H9 (cell line): ENCODE measurements around the gene MBNL1. TPM values are rescaled to one million over a fixed set of nuclear protein-coding genes. Genes with fewer than 3 reads are reported as not detected.

Experiments used
- DNase-seq: peaks from one replicate; pipeline ENCODE4 v3.0.0-alpha.2; 2017
- H2AFZ ChIP-seq: one replicate; pipeline ENCODE4 v1.6.1; 2013; ENCODE audit warnings: mild to moderate bottlenecking, low read length, control low read depth, moderate library complexity
- H2AK5ac ChIP-seq: 2 replicates; pipeline ENCODE4 v1.6.1; 2013; ENCODE audit warnings: low read length, control low read depth, mixed read lengths; ENCODE audit not compliant: insufficient read length
- H2BK120ac ChIP-seq: one replicate; pipeline ENCODE4 v1.6.1; 2013; ENCODE audit warnings: low read depth, mild to moderate bottlenecking, low read length, control low read depth, inconsistent platforms; ENCODE audit not compliant: poor library complexity, severe bottlenecking
- H2BK12ac ChIP-seq: 2 replicates; pipeline ENCODE4 v1.6.1; 2013; ENCODE audit warnings: low read length, control low read depth, mixed read lengths, low read depth; ENCODE audit not compliant: insufficient read length
- H2BK15ac ChIP-seq: 2 replicates; pipeline ENCODE4 v1.6.1; 2013; ENCODE audit warnings: low read depth, low read length, control low read depth
- H2BK20ac ChIP-seq: one replicate; pipeline ENCODE4 v1.6.1; 2013; ENCODE audit warnings: low read depth, mild to moderate bottlenecking, low read length, control low read depth, inconsistent platforms; ENCODE audit not compliant: poor library complexity, severe bottlenecking
- H2BK5ac ChIP-seq: 2 replicates; pipeline ENCODE4 v1.6.1; 2013; ENCODE audit warnings: low read length, control low read depth, mixed read lengths; ENCODE audit not compliant: insufficient read length
- H3K14ac ChIP-seq: 2 replicates; pipeline ENCODE4 v1.6.1; 2013; ENCODE audit warnings: low read length, control low read depth; ENCODE audit not compliant: insufficient read depth
- H3K18ac ChIP-seq: 2 replicates; pipeline ENCODE4 v1.6.1; 2013; ENCODE audit warnings: low read depth, mild to moderate bottlenecking, mixed read lengths, low read length, control low read depth; ENCODE audit not compliant: insufficient read length
- H3K23ac ChIP-seq: 2 replicates; pipeline ENCODE4 v1.6.1; 2013; ENCODE audit warnings: low read length, control low read depth, mixed read lengths, low read depth; ENCODE audit not compliant: insufficient read length
- H3K23me2 ChIP-seq: 2 replicates; pipeline ENCODE4 v1.6.1; 2013; ENCODE audit warnings: low read depth, mild to moderate bottlenecking, mixed read lengths, low read length, control low read depth; ENCODE audit not compliant: insufficient read length, poor library complexity, severe bottlenecking
- H3K27ac ChIP-seq: 2 replicates; pipeline ENCODE4 v1.5.1; 2013; ENCODE audit warnings: low read length, control low read depth, mixed read lengths, low read depth; ENCODE audit not compliant: insufficient read length
- H3K27me3 ChIP-seq: 2 replicates; pipeline ENCODE4 v1.6.1; 2013; ENCODE audit warnings: low read length, control low read depth, inconsistent platforms; ENCODE audit not compliant: insufficient read depth
- H3K4ac ChIP-seq: 2 replicates; pipeline ENCODE4 v1.6.1; 2013; ENCODE audit warnings: low read depth, mild to moderate bottlenecking, control low read depth, inconsistent platforms, low read length, moderate library complexity
- H3K4me1 ChIP-seq: 2 replicates; pipeline ENCODE4 v1.6.1; 2013; ENCODE audit warnings: low read length, control low read depth, inconsistent platforms; ENCODE audit not compliant: insufficient read depth
- H3K4me2 ChIP-seq: 2 replicates; pipeline ENCODE4 v1.6.1; 2013; ENCODE audit warnings: low read length, control low read depth, mixed read lengths; ENCODE audit not compliant: insufficient read length, insufficient read depth
- H3K56ac ChIP-seq: 2 replicates; pipeline ENCODE4 v1.6.1; 2013; ENCODE audit warnings: low read depth, mild to moderate bottlenecking, mixed read lengths, low read length, control low read depth; ENCODE audit not compliant: insufficient read length
- H3K79me1 ChIP-seq: 2 replicates; pipeline ENCODE4 v1.6.1; 2013; ENCODE audit warnings: low read depth, mild to moderate bottlenecking, moderate library complexity, low read length, control low read depth, inconsistent platforms; ENCODE audit not compliant: insufficient read depth, poor library complexity, severe bottlenecking
- H3K79me2 ChIP-seq: 2 replicates; pipeline ENCODE4 v1.6.1; 2013; ENCODE audit warnings: low read length, control low read depth, inconsistent platforms; ENCODE audit not compliant: insufficient read depth
- H3K9ac ChIP-seq: 2 replicates; pipeline ENCODE4 v1.6.1; 2013; ENCODE audit warnings: low read length, control low read depth, mixed read lengths; ENCODE audit not compliant: insufficient read length; ENCODE audit errors: extremely low read depth
- H3K9me3 ChIP-seq: one replicate; pipeline ENCODE4 v1.6.1; 2013; ENCODE audit warnings: low read depth, low read length, inconsistent platforms; ENCODE audit not compliant: control insufficient read depth
- H3T11ph ChIP-seq: one replicate; pipeline ENCODE4 v1.6.1; 2013; ENCODE audit warnings: mild to moderate bottlenecking, low read length, control low read depth, inconsistent platforms
- H4K20me1 ChIP-seq: one replicate; pipeline ENCODE4 v1.6.1; 2013; ENCODE audit not compliant: control insufficient read depth, insufficient read length, insufficient read depth
- H4K5ac ChIP-seq: 2 replicates; pipeline ENCODE4 v1.6.1; 2013; ENCODE audit warnings: low read depth, mild to moderate bottlenecking, mixed read lengths, low read length, control low read depth; ENCODE audit not compliant: insufficient read length
- H4K8ac ChIP-seq: replicated peaks from 2 replicates; pipeline ENCODE4 v1.6.1; 2013; ENCODE audit warnings: low read length, control low read depth, mixed read lengths, low read depth; ENCODE audit not compliant: insufficient read length
- H4K91ac ChIP-seq: 2 replicates; pipeline ENCODE4 v1.6.1; 2013; ENCODE audit warnings: low read depth, mild to moderate bottlenecking, moderate library complexity, mixed read lengths, low read length, control low read depth; ENCODE audit not compliant: insufficient read length
- H3K27ac Mint-ChIP-seq, 3 experiments: 2 replicates in 2 of 3; 3 replicates in 1 of 3; pipeline ENCODE4 v1.8.0; 2020 to 2021; ENCODE audit warnings: mixed read lengths in 3 of 3, mild to moderate bottlenecking in 1 of 3, moderate library complexity in 1 of 3
- H3K27me3 Mint-ChIP-seq: 2 replicates; pipeline ENCODE4 v1.8.0; 2021; ENCODE audit warnings: low read depth, mild to moderate bottlenecking, moderate library complexity, mixed read lengths
- H3K36me3 Mint-ChIP-seq, 3 experiments: 2 replicates in 2 of 3; 3 replicates in 1 of 3; pipeline ENCODE4 v1.8.0; 2020 to 2021; ENCODE audit warnings: low read depth in 3 of 3, mixed read lengths in 3 of 3; ENCODE audit not compliant: insufficient read depth in 1 of 3
- H3K4me1 Mint-ChIP-seq, 2 experiments: 2 replicates each; pipeline ENCODE4 v1.8.0; 2020; ENCODE audit warnings: mixed read lengths in 2 of 2
- H3K4me3 Mint-ChIP-seq, 2 experiments: 2 replicates in 1 of 2; 3 replicates in 1 of 2; pipeline ENCODE4 v1.8.0; 2020 to 2021; ENCODE audit warnings: mild to moderate bottlenecking in 2 of 2, mixed read lengths in 2 of 2, moderate library complexity in 1 of 2
- H3K9me3 Mint-ChIP-seq, 2 experiments: 2 replicates in 1 of 2; 3 replicates in 1 of 2; pipeline ENCODE4 v1.8.0; 2020; ENCODE audit warnings: mild to moderate bottlenecking in 2 of 2, mixed read lengths in 2 of 2, moderate library complexity in 1 of 2
- WGBS: extraction: QIAGEN DNeasy Blood & Tissue Kit; methylation state at CpG from one replicate; pipeline ENCODE4 v1.1.7; 2013; ENCODE audit warnings: missing lambda C conversion rate, low lambda C conversion rate, mixed read lengths; ENCODE audit not compliant: insufficient read length; ENCODE audit errors: extremely low coverage; 5-methylcytosine and 5-hydroxymethylcytosine counted together
- total RNA-seq: library from RNA; stranded (reverse); gene quantifications from 2 replicates; pipeline ENCODE4 v1.2.1, GENCODE V29; 2021
- TF ChIP-seq, protein P1 (sequence below): fragments of 200-600 bp; sonication (generic); conservative IDR thresholded peaks from 3 replicates; pipeline ENCODE4 v1.8.0; 2021; ENCODE audit warnings: antibody characterized with exemption, mild to moderate bottlenecking

MBNL1 gene
- total RNA-seq, 1 experiment from 2014 or later: 14.9 TPM

GRCh38 chr3:152496716-152497115 lies 228.0 kb downstream of the MBNL1 start:
- H3K9ac ChIP-seq: no peak overlapping the region
- H3K23ac ChIP-seq: no peak overlapping the region
- H2AK5ac ChIP-seq: no peak overlapping the region
- no peak overlapping the region for H3K18ac ChIP-seq
- no peak overlapping the region for H2BK120ac ChIP-seq
- no peaks in the 10 kb centered on the region for H3K79me2 ChIP-seq
- no peak overlapping the region for H2AFZ ChIP-seq
- H3K56ac ChIP-seq: no peak overlapping the region
- H3K36me3 Mint-ChIP-seq: peaks cover 0 to 3% (median 2%) of the 10 kb centered on the region in 3 experiments; a peak in 2 of 7 replicates
- peaks cover 0 to 3% of the 10 kb centered on the region in 2 experiments; a peak in 1 of 5 replicates for H3K9me3 Mint-ChIP-seq
- TF ChIP-seq, protein P1, sequence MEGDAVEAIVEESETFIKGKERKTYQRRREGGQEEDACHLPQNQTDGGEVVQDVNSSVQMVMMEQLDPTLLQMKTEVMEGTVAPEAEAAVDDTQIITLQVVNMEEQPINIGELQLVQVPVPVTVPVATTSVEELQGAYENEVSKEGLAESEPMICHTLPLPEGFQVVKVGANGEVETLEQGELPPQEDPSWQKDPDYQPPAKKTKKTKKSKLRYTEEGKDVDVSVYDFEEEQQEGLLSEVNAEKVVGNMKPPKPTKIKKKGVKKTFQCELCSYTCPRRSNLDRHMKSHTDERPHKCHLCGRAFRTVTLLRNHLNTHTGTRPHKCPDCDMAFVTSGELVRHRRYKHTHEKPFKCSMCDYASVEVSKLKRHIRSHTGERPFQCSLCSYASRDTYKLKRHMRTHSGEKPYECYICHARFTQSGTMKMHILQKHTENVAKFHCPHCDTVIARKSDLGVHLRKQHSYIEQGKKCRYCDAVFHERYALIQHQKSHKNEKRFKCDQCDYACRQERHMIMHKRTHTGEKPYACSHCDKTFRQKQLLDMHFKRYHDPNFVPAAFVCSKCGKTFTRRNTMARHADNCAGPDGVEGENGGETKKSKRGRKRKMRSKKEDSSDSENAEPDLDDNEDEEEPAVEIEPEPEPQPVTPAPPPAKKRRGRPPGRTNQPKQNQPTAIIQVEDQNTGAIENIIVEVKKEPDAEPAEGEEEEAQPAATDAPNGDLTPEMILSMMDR: no peak
- no peaks in the 10 kb centered on the region for H3K27me3 Mint-ChIP-seq
- H4K8ac ChIP-seq: no peak overlapping the region
- no peak overlapping the region for H4K91ac ChIP-seq
- peaks cover 16 to 19% of the 10 kb centered on the region in 2 experiments for H3K4me1 Mint-ChIP-seq
- H3K27me3 ChIP-seq: no peaks in the 10 kb centered on the region
- WGBS: no CpG with 5 or more reads among the region's 1 CpG
- H3K4ac ChIP-seq: no peak overlapping the region
- H2BK12ac ChIP-seq: no peak overlapping the region
- H3K4me1 ChIP-seq: no peaks in the 10 kb centered on the region
- no peaks in the 10 kb centered on the region for H4K20me1 ChIP-seq
- no peak for DNase-seq
- H4K5ac ChIP-seq: no peak overlapping the region
- no peak overlapping the region for H3T11ph ChIP-seq
- H3K27ac Mint-ChIP-seq: peak overlapping the region in 1 of 3 experiments; percentile 50; a peak in 1 of 7 replicates
- H3K23me2 ChIP-seq: no peaks in the 10 kb centered on the region
- H3K4me2 ChIP-seq: no peak overlapping the region
- H3K9me3 ChIP-seq: no peaks in the 10 kb centered on the region
- H2BK20ac ChIP-seq: no peak overlapping the region
- no peak overlapping the region for H3K14ac ChIP-seq
- H3K27ac ChIP-seq: no peak overlapping the region
- H2BK5ac ChIP-seq: no peak overlapping the region
- no peak overlapping the region for H2BK15ac ChIP-seq
- H3K79me1 ChIP-seq: no peaks in the 10 kb centered on the region
- peak overlapping the region in 1 of 2 experiments; percentile 20; a peak in 1 of 5 replicates for H3K4me3 Mint-ChIP-seq
